T-cell (primary cell): Measurements from ENCODE around the gene AKAP8L. TPM values are rescaled to one million over a fixed set of nuclear protein-coding genes. Genes with fewer than 3 reads are reported as not detected.

Experiments used
- ATAC-seq, 4 experiments: fragments of 200-7000 bp in 3 of 4; fragments of 150-1000 bp in 1 of 4; cut with Tn5 transposase; replicated peaks in 1 of 4; 1 replicate in 3 of 4; 2 replicates in 1 of 4; pipeline ENCODE4 v1.10.0; 2021; ENCODE audit warnings: moderate library complexity in 3 of 4, mild to moderate bottlenecking in 2 of 4, moderate number of reproducible peaks in 1 of 4
- CTCF ChIA-PET, 2 donors: fragments of 300-600 bp; sonication (Branson Sonifier 250); formaldehyde crosslinking; loops; one replicate each; lab custom pipeline; 2022; ENCODE audit warnings: antibody characterized with exemption in 2 of 2; lab: Charles Lee
- POLR2A ChIA-PET, 2 donors: fragments of 300-600 bp; sonication (Branson Sonifier 250); formaldehyde crosslinking; loops; one replicate each; lab custom pipeline; 2022; ENCODE audit warnings: antibody characterized with exemption in 2 of 2; lab: Charles Lee
- DNase-seq, 35 experiments: peaks; one replicate each; pipeline versions ENCODE4 v3.0.0 to v3.0.0-alpha.2; 2013 to 2023
- H3K27ac ChIP-seq: one replicate; pipeline ENCODE4 v1.5.1; 2013; ENCODE audit warnings: low read length
- H3K27me3 ChIP-seq, 2 experiments: replicated peaks in 1 of 2; 1 replicate in 1 of 2; 2 replicates in 1 of 2; pipeline versions ENCODE4 v1.6.1 to v1.7.0; 2013; ENCODE audit warnings: low read length in 1 of 2, mixed read lengths in 1 of 2; ENCODE audit not compliant: control insufficient read depth in 2 of 2, insufficient read depth in 2 of 2; ENCODE audit errors: extremely low read depth in 1 of 2
- H3K36me3 ChIP-seq, 2 donors: 1 replicate in 1 of 2; 2 replicates in 1 of 2; pipeline versions ENCODE4 v1.6.1 to v1.7.0; 2013; ENCODE audit warnings: low read length in 1 of 2; ENCODE audit not compliant: control insufficient read depth in 2 of 2, insufficient read depth in 1 of 2; ENCODE audit errors: extremely low read depth in 1 of 2
- H3K4me1 ChIP-seq, 2 experiments: 1 replicate in 1 of 2; 2 replicates in 1 of 2; pipeline versions ENCODE4 v1.6.1 to v1.7.0; 2013; ENCODE audit warnings: low read length in 2 of 2, mixed read lengths in 1 of 2; ENCODE audit not compliant: insufficient read depth in 2 of 2, control insufficient read depth in 1 of 2; ENCODE audit errors: extremely low read depth in 1 of 2
- H3K4me3 ChIP-seq, 2 donors: 1 replicate in 1 of 2; 2 replicates in 1 of 2; pipeline versions ENCODE4 v1.5.1 to v1.7.0; 2013; ENCODE audit warnings: mild to moderate bottlenecking in 2 of 2, low read length in 1 of 2, moderate library complexity in 1 of 2; ENCODE audit not compliant: control insufficient read depth in 1 of 2; ENCODE audit errors: extremely low read depth in 1 of 2
- H3K9me3 ChIP-seq: 2 replicates; pipeline ENCODE4 v1.7.0; 2013
- H3K27ac Mint-ChIP-seq, 2 donors: one replicate each; pipeline ENCODE4 v1.8.0; 2020 to 2021; ENCODE audit warnings: mild to moderate bottlenecking in 2 of 2, mixed read lengths in 2 of 2
- H3K27me3 Mint-ChIP-seq, 2 donors: one replicate each; pipeline ENCODE4 v1.8.0; 2021 to 2022; ENCODE audit warnings: mixed read lengths in 2 of 2
- H3K36me3 Mint-ChIP-seq: one replicate; pipeline ENCODE4 v1.8.0; 2021; ENCODE audit warnings: mixed read lengths
- H3K4me1 Mint-ChIP-seq, 3 donors: one replicate each; pipeline ENCODE4 v1.8.0; 2020 to 2022; ENCODE audit warnings: mixed read lengths in 3 of 3, mild to moderate bottlenecking in 1 of 3
- H3K4me3 Mint-ChIP-seq, 3 donors: one replicate each; pipeline ENCODE4 v1.8.0; 2020 to 2022; ENCODE audit warnings: mild to moderate bottlenecking in 3 of 3, mixed read lengths in 3 of 3, moderate library complexity in 3 of 3
- H3K9me3 Mint-ChIP-seq, 3 donors: one replicate each; pipeline ENCODE4 v1.8.0; 2020 to 2022; ENCODE audit warnings: mixed read lengths in 3 of 3
- WGBS: methylation state at CpG from one replicate; pipeline ENCODE4 v1.1.5; 2013; ENCODE audit warnings: missing lambda C conversion rate; ENCODE audit not compliant: insufficient coverage; 5-methylcytosine and 5-hydroxymethylcytosine counted together
- total RNA-seq, 35 experiments: library from RNA in 6 of 35; stranded (reverse) in 6 of 35; fragments of 120-200 nt in 1 of 35; gene quantifications; one replicate each; pipeline versions ENCODE4 v1.2.1 to v1.2.4 and lab custom pipeline; 2013 to 2026

The AKAP8L gene
- total RNA-seq, 5 donors from 2014 or later (not counting 1 experiment from before 2014, with no cell fraction given), result 134 to 198 (median 184) TPM

GRCh38 chr19:15426485-15427349 is 7.9 kb upstream of the AKAP8L start:
- H3K36me3 ChIP-seq, result peaks cover 29 to 67% of the 10 kb centered on the region in 2 donors
- H3K27ac ChIP-seq, result no peak overlapping the region
- no peaks in the 10 kb centered on the region for H3K9me3 ChIP-seq
- Mint-ChIP-seq H3K27ac (no peak overlapping the region), H3K9me3 (no peaks in the 10 kb centered on the region), H3K4me3 (no peak overlapping the region), H3K4me1 (peaks cover 15 to 25% (median 25%) of the 10 kb centered on the region in 3 donors), H3K27me3 (no peaks in the 10 kb centered on the region), H3K36me3 (peaks cover 29% of the 10 kb centered on the region)
- CTCF ChIA-PET, result no interaction called here
- no peaks in the 10 kb centered on the region for H3K27me3 ChIP-seq
- no peak overlapping the region for H3K4me3 ChIP-seq
- no peak for DNase-seq
- WGBS, result 94% methylated on average over 13 of the region's 16 CpGs
- POLR2A ChIA-PET, result no interaction called here
- ATAC-seq, result no peak
- H3K4me1 ChIP-seq, result peaks cover 5 to 26% of the 10 kb centered on the region in 2 experiments

DNA sequence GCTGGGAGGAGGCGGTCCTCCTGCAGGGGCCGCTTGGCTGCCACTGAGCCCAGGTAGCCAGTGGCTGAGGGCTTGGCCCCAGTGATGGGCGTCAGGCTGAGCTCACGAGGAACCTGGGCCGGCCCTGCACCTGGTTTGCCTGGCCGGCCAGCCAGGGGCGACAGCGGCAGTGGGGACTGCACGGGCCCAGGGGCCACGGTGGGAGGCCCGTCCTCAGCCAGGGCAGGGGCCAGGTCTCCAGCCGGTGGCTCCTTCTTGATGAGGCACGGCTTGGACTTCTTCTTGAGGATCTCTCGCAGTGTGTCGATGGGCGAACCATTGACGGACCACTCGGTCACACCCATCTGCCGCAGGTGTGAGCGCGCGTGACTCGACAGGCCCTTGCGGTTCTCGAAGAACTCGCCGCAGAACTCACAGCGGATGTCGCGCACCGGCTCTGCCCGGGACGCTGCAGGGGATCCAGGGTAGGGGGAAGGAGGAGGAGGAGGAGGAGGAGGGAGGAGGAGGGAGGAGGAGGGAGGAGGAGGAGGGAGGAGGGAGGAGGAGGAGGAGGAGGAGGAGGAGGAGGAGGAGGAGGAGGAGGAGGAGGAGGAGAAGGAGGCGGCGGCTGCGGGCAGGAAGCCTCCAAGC is 6.6 kb upstream of the AKAP8L start:
- Histone ChIP-seq H3K27me3 (no peaks in the 10 kb centered on the region), H3K4me3 (no peak overlapping the region), H3K9me3 (no peaks in the 10 kb centered on the region), H3K36me3 (peaks cover 29 to 70% of the 10 kb centered on the region in 2 donors), H3K27ac (no peak overlapping the region), H3K4me1 (peaks cover 0 to 13% of the 10 kb centered on the region in 2 experiments)
- Mint-ChIP-seq H3K4me1 (peaks cover 4 to 12% (median 12%) of the 10 kb centered on the region in 3 donors), H3K27ac (no peak overlapping the region), H3K36me3 (peaks cover 29% of the 10 kb centered on the region), H3K27me3 (no peaks in the 10 kb centered on the region), H3K4me3 (no peak overlapping the region), H3K9me3 (no peaks in the 10 kb centered on the region)
- no peak for ATAC-seq
- POLR2A ChIA-PET, result no interaction called here
- 97% methylated on average over 21 of the region's 36 CpGs for WGBS
- CTCF ChIA-PET, result no interaction called here
- no peak for DNase-seq

- H3K27me3 ChIP-seq, result no peaks in the 10 kb centered on the region
- H3K36me3 ChIP-seq, result peaks cover 29 to 65% of the 10 kb centered on the region in 2 donors
- WGBS, result 95% methylated on average over 34 of the region's 38 CpGs
- DNase-seq, result no peak
- POLR2A ChIA-PET, result no interaction called here
- Mint-ChIP-seq H3K4me1 (peaks cover 3 to 11% (median 9%) of the 10 kb centered on the region in 3 donors), H3K27me3 (no peaks in the 10 kb centered on the region), H3K27ac (no peak overlapping the region), H3K9me3 (no peaks in the 10 kb centered on the region), H3K36me3 (peaks cover 29% of the 10 kb centered on the region), H3K4me3 (no peak overlapping the region)
- no peak overlapping the region for H3K4me3 ChIP-seq
- H3K4me1 ChIP-seq, result peaks cover 0 to 7% of the 10 kb centered on the region in 2 experiments
- no peak overlapping the region for H3K27ac ChIP-seq
- ATAC-seq, result no peak
- CTCF ChIA-PET, result no interaction called here
- no peaks in the 10 kb centered on the region for H3K9me3 ChIP-seq
Observed at GRCh38 chr19:15424692-15425272, 6.0 kb upstream of the AKAP8L start.

GRCh38 chr19:15424121-15424520 is 5.3 kb upstream of the AKAP8L start:
- POLR2A ChIA-PET, result no interaction called here
- Mint-ChIP-seq H3K27ac (no peak overlapping the region), H3K27me3 (no peaks in the 10 kb centered on the region), H3K4me1 (peaks cover 9 to 16% (median 15%) of the 10 kb centered on the region in 3 donors), H3K36me3 (peaks cover 29% of the 10 kb centered on the region), H3K4me3 (no peak overlapping the region), H3K9me3 (no peaks in the 10 kb centered on the region)
- no peak for ATAC-seq
- CTCF ChIA-PET, result no interaction called here
- no peaks in the 10 kb centered on the region for H3K9me3 ChIP-seq
- peaks cover 27 to 62% of the 10 kb centered on the region in 2 donors for H3K36me3 ChIP-seq
- H3K27ac ChIP-seq, result no peak overlapping the region
- H3K4me1 ChIP-seq, result peaks cover 3 to 8% of the 10 kb centered on the region in 2 experiments
- no peaks in the 10 kb centered on the region for H3K27me3 ChIP-seq
- DNase-seq, result no peak
- WGBS, result 100% methylated on average over 10 of the region's 13 CpGs
- no peak overlapping the region for H3K4me3 ChIP-seq

DNA sequence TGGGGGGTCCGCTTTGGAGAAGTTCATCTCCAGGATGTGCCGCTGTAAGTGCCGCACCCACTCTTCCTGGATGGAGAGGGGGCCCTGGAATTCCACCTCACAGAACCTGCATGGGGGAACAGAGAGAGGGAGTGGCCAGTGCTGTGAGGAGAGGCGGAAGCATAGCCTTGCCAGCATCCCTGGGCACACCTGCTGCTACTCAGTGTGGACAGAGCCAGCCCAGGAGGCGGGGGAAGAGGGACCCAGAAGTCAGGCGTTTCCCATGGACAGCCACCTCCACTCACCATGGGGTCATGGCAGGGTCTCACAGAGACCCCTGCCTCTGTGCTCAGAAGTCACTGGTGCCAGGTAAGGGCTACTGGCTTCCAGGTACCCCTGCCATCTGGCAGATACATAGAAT is 4.3 kb upstream of the AKAP8L start:
- Mint-ChIP-seq H3K27me3 (no peaks in the 10 kb centered on the region), H3K27ac (no peak overlapping the region), H3K9me3 (no peaks in the 10 kb centered on the region), H3K36me3 (peaks cover 29% of the 10 kb centered on the region), H3K4me1 (peaks cover 11 to 23% (median 20%) of the 10 kb centered on the region in 3 donors), H3K4me3 (no peak overlapping the region)
- ATAC-seq, result no peak
- WGBS, result 90% methylated on average over 3 of the region's 6 CpGs
- H3K4me3 ChIP-seq, result no peak overlapping the region
- H3K36me3 ChIP-seq, result peaks cover 27 to 56% of the 10 kb centered on the region in 2 donors
- ChIA-PET CTCF (no interaction called here), POLR2A (no interaction called here)
- H3K9me3 ChIP-seq, result no peaks in the 10 kb centered on the region
- no peak overlapping the region for H3K27ac ChIP-seq
- H3K4me1 ChIP-seq, result peaks cover 4 to 6% of the 10 kb centered on the region in 2 experiments
- DNase-seq, result no peak
- H3K27me3 ChIP-seq, result no peaks in the 10 kb centered on the region

- DNase-seq, result no peak
- 95% methylated on average over 15 of the region's 22 CpGs for WGBS
- ATAC-seq, result no peak
- no peak overlapping the region for H3K27ac Mint-ChIP-seq
- CTCF ChIA-PET, result interaction anchor here in 1 of 2 donors (1.3 kb wide), 1 partner anchor 133 kb away, joined by 4 read pairs; no protein-coding TSS in a partner anchor
- H3K4me3 ChIP-seq, result no peak overlapping the region
- no peaks in the 10 kb centered on the region for H3K9me3 ChIP-seq
- no peak overlapping the region for H3K27ac ChIP-seq
- H3K4me3 Mint-ChIP-seq, result no peak overlapping the region
- no peaks in the 10 kb centered on the region for H3K27me3 Mint-ChIP-seq
- peaks cover 9 to 12% of the 10 kb centered on the region in 2 experiments for H3K4me1 ChIP-seq
- POLR2A ChIA-PET, result interaction anchor here in 1 of 2 donors (0.5 kb wide), 2 partner anchors 129 to 1212 kb away, joined by 4 to 5 read pairs; no protein-coding TSS in a partner anchor
- peaks cover 18 to 30% (median 27%) of the 10 kb centered on the region in 3 donors for H3K4me1 Mint-ChIP-seq
- peaks cover 23 to 50% of the 10 kb centered on the region in 2 donors for H3K36me3 ChIP-seq
- H3K27me3 ChIP-seq, result no peaks in the 10 kb centered on the region
- H3K36me3 Mint-ChIP-seq, result peaks cover 28% of the 10 kb centered on the region
- H3K9me3 Mint-ChIP-seq, result no peaks in the 10 kb centered on the region
Observed at GRCh38 chr19:15422296-15423075, 3.7 kb upstream of the AKAP8L start.
